ENCODE measurements around the gene LCE1A.

DNA sequence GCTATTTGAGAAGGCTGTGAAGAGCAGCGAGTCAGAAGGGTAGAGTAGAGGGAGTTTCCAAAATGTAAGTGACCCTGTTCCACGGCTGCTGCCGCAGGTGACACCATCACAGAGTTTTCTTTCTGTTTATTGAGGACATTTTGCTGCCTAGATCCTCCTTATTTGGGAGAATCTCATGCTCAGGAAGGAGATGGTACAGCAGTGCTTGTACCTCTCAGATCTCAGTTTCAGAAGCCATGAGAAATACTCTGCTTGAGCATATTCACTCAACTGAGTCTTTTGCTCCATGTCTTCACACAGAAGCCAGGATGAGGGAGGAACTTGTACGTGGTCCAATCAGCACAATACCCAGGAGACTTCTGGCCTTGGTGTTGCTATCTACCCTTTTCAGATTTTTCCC lies 34.1 kb downstream of the LCE1A start:
- no peak for TF ChIP-seq CTCF (conservative IDR thresholded peaks at IDR 0.05)
- no peak for TF ChIP-seq ZFX (IDR thresholded peaks at IDR 0.05)

Data from C4-2B (cell line).